Neural cell (in vitro differentiated cells): ENCODE measurements around the gene CDH3.

Source experiments
- CTCF ChIP-seq: fragments of 450-650 bp; IDR thresholded peaks from 2 replicates; pipeline ENCODE4 v1.5.1; 2014; ENCODE audit warnings: antibody characterized with exemption, mild to moderate bottlenecking, moderate library complexity; ENCODE audit not compliant: poor library complexity, severe bottlenecking
- EZH2 ChIP-seq: fragments of 200-600, 300-800 bp; shearing (Covaris generic), sonication (generic); IDR thresholded peaks from 2 replicates; pipeline ENCODE4 v1.6.1; 2014; ENCODE audit warnings: antibody characterized with exemption, low read length, borderline replicate concordance, mild to moderate bottlenecking; ENCODE audit not compliant: insufficient read depth, poor library complexity, severe bottlenecking
- POLR2AphosphoS5 ChIP-seq: IDR thresholded peaks from 2 replicates; pipeline ENCODE4 v1.6.1; 2012
- RAD21 ChIP-seq: fragments of 450-650 bp; conservative IDR thresholded peaks from 2 replicates; pipeline ENCODE4 v1.6.1; 2014; ENCODE audit warnings: antibody characterized with exemption, mild to moderate bottlenecking, moderate library complexity
- REST ChIP-seq: IDR thresholded peaks from 2 replicates; pipeline ENCODE4 v1.6.1; 2012; ENCODE audit warnings: borderline replicate concordance
- TAF1 ChIP-seq: IDR thresholded peaks from 2 replicates; pipeline ENCODE4 v1.6.1; 2012; ENCODE audit warnings: low read depth

GRCh38 chr16:68617734-68618133 is 27.4 kb upstream of the CDH3 start:
- no peak for TF ChIP-seq EZH2
- no peak for TF ChIP-seq CTCF
- TF ChIP-seq TAF1, result no peak
- TF ChIP-seq POLR2AphosphoS5, result no peak
- TF ChIP-seq RAD21, result no peak
- TF ChIP-seq REST, result no peak
